Activated naive CD4-positive, alpha-beta T cell treated with anti-CD3 and anti-CD28 coated beads, Interleukin-2, amount 10 ng/mL, durations not matched to agents 5 hours and 36 hours (primary cell): ENCODE results near the gene CRY2. TPM values are rescaled to one million over a fixed set of nuclear protein-coding genes. Genes with fewer than 3 reads are reported as not detected.

Experiments used
- total RNA-seq, 2 experiments: library from RNA; stranded (reverse); gene quantifications; one replicate each; pipeline ENCODE4 v1.2.3, GENCODE V29; 2021

The CRY2 gene
- 10 to 100 TPM; 27.2 to 28.4 TPM for total RNA-seq

DNA sequence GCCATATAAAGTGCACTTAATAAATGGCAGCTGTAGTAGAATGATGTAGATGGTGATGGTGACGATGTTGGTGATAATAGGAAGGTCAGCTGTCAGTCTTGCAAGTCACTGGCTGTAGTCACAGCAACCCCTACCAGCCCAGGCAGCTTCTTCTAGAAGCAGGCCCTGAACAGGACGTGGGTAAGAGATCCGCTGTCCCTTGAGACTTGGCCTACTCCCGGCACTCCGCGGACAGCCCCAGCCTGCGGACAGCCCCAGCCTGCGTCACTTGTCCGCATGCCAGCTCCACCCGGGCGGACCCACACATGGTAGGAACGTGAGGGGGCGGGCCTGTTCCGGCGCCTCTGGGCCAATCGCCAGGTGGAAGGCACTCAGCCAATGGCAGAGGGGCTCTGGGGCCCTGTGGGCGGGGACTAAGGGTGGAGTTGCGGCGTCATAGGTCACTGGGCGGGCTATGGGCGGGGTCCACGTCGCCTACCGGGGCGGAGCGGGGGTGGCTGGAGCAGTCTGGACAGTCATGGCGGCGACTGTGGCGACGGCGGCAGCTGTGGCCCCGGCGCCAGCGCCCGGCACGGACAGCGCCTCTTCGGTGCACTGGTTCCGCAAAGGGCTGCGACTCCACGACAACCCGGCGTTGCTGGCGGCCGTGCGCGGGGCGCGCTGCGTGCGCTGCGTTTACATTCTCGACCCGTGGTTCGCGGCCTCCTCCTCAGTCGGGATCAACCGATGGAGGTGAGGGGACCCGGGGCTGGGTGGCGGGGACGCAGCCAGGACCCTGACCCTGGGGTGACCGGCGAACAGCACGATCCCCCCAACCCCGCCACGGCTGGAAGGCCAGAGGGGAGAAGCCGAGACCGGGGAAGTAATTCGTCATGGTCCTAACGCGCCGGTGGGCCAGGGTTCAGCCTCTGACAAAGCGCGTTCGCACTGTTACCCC, at the start of gene CRY2:
TSS of gene CRY2 (plus strand) at position 502 of the 937 bp plus-strand sequence. CDS start at position 518, 16 bp downstream.

GRCh38 chr11:45804761-45805304, 42.4 kb upstream of the CRY2 start, which contains the start of gene SLC35C1:
SLC35C1 (plus strand) TSS chr11:45805149; CDS start chr11:45805802, 653 bp downstream.

GRCh38 chr11:45885274-45885920, 38.1 kb downstream of the CRY2 start, which contains the start of gene MAPK8IP1:
MAPK8IP1 (plus strand) TSS chr11:45885651; CDS start chr11:45885821, 170 bp downstream.

GRCh38 chr11:45906965-45907611, 59.8 kb downstream of the CRY2 start, which contains the start of gene FREY1:
FREY1 (minus strand) TSS chr11:45907271; CDS start chr11:45907245, 26 bp downstream.

GRCh38 chr11:45917623-45918330, 70.5 kb downstream of the CRY2 start, which contains the start of gene PEX16:
PEX16 (minus strand) TSS chr11:45917877; CDS start chr11:45917811, 66 bp downstream.

DNA sequence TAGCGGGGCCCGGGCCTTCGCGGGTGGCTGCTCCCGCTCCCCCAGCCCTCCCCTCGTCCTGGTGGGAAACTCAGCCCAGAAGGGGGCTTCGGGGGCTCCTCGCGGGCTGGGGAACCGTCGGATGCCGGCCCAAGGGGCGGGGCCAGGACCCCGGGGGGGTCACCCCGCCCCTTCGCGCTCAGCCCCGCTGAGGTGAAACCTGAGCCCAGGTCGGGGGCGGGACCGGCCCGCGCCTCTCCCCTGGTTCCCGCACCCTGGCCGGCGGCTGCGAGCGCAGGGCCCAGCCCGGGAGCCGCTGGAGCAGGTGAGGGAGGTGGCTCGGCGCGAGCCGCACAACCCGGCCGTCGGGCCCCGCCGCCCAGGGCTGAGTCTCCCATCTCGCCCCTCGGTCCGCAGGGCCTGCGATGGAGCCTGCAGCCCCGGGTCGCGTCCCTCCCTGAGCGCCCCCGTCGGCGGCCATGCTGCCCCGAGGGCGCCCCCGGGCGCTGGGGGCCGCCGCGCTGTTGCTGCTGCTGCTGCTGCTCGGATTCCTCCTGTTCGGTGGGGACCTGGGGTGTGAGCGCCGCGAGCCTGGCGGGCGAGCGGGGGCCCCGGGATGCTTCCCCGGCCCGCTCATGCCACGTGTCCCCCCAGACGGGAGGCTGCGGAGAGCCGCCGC, 75.3 kb downstream of the CRY2 start, which contains the start of gene LARGE2:
TSS of gene LARGE2 (plus strand) at position 232 of the 658 bp plus-strand sequence. CDS start at position 459, 227 bp downstream.

Other genes starting within 250 kb of the CRY2 start
- gene CHST1, start 181.9 kb upstream of the CRY2 start, total RNA-seq = not detected
- gene SLC35C1, start 42.3 kb upstream of the CRY2 start, total RNA-seq = 10 to 100 TPM; 19.1 to 19.8 TPM
- gene MAPK8IP1, start 38.2 kb downstream of the CRY2 start, total RNA-seq = 1 to 10 TPM in 1 of 2 experiments, under 1 TPM in 1; 0.60 to 1.0 TPM
- gene FREY1, start 59.8 kb downstream of the CRY2 start, total RNA-seq = 1 to 10 TPM; 1.8 to 2.1 TPM
- 10 to 100 TPM; 46.2 to 47.1 TPM for gene PEX16, start 70.4 kb downstream of the CRY2 start, total RNA-seq
- gene LARGE2, start 75.2 kb downstream of the CRY2 start, total RNA-seq = under 1 TPM; 0.33 to 0.51 TPM